ENCODE data around the gene PMEL. TPM values are rescaled to one million over a fixed set of nuclear protein-coding genes. Genes with fewer than 3 reads are reported as not detected.

PMEL gene
- total and polyA plus RNA-seq, 2 donors (not counting 1 experiment from before 2014, with no cell fraction given): 0.32 to 0.46 TPM

DNA sequence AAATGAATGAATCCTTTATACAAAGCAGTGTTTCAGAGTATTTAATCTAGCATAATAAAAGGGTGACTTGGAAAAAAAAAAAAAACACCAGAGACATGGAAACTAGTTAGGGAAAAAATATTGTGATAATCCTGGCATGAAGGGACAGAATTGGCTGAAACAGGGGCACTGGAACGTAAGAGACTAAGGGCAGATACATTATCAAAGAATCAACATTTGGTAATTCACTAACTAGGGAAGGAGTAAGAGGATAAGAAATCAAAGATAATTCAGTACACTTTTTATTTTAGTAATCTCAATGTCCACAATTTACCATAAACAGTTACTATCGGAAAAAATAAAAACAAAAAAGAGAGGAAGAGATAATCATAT is 56.3 kb downstream of the PMEL start:
- CTCF ChIA-PET: no interaction called here
- WGBS (ENCODE audit: insufficient coverage): no CpG with 5 or more reads among the region's 2 CpGs
- no peak overlapping the region for H3K27ac Mint-ChIP-seq
- H4K20me1 ChIP-seq (ENCODE audit: control insufficient read depth, insufficient read depth, low read length, poor library complexity, severe bottlenecking): peaks cover 6% of the 10 kb centered on the region
- TF ChIP-seq EZH2 (IDR thresholded peaks at IDR 0.05; ENCODE audit: borderline replicate concordance, insufficient read depth, low read depth, low read length, poor library complexity, severe bottlenecking): no peak
- no peak for TF ChIP-seq CTCF (IDR thresholded peaks at IDR 0.05)
- H3K36me3 ChIP-seq (replicated peaks in 1 of 2; ENCODE audit: control extremely low read depth in 1 of 2, control insufficient read depth in 1 of 2, extremely low read depth in 1 of 2, insufficient read depth in 2 of 2, low read length in 1 of 2): peaks cover 7 to 16% of the 10 kb centered on the region in 2 experiments
- H2AFZ ChIP-seq (ENCODE audit: insufficient read depth, low read depth, low read length, poor library complexity, severe bottlenecking): no peak overlapping the region
- H3K4me3 Mint-ChIP-seq: no peak overlapping the region
- H3K4me1 ChIP-seq (ENCODE audit: control insufficient read depth in 2 of 2, insufficient read depth in 2 of 2, low read length in 2 of 2): no peaks in the 10 kb centered on the region
- intact Hi-C loops (cut with micrococcal nuclease): no loop called here
- no peaks in the 10 kb centered on the region for H3K9me3 Mint-ChIP-seq (ENCODE audit: insufficient read depth)
- no peaks in the 10 kb centered on the region for H3K27me3 ChIP-seq (replicated peaks in 1 of 4; ENCODE audit: control extremely low read depth in 1 of 4, control insufficient read depth in 3 of 4, insufficient read depth in 4 of 4, low read length in 3 of 4)
- H3K4me3 ChIP-seq (ENCODE audit: control extremely low read depth in 1 of 5, extremely low read depth in 1 of 5, insufficient read depth in 1 of 5, low read depth in 2 of 5, low read length in 4 of 5): no peak overlapping the region
- no peak overlapping the region for H3K4me2 ChIP-seq (replicated peaks; ENCODE audit: low read depth, low read length, poor library complexity, severe bottlenecking)
- H3K27me3 Mint-ChIP-seq: no peaks in the 10 kb centered on the region
- DNase-seq (no peak), ATAC-seq (ENCODE audit: low read depth) (no peak)
- no peak overlapping the region for H3K27ac ChIP-seq (ENCODE audit: low read length in 2 of 2)
- peaks cover 39% of the 10 kb centered on the region for H3K79me2 ChIP-seq (ENCODE audit: control insufficient read depth, insufficient read depth, low read length)
- H3K9me3 ChIP-seq (ENCODE audit: control extremely low read depth in 1 of 3, control insufficient read depth in 2 of 3, insufficient read depth in 1 of 3, low read length in 2 of 3): no peaks in the 10 kb centered on the region
- POLR2A ChIA-PET: no interaction called here
- H3K9ac ChIP-seq (ENCODE audit: low read length): no peak overlapping the region
- peaks cover 12% of the 10 kb centered on the region for H3K4me1 Mint-ChIP-seq

GRCh38 chr12:55908726-55909512 is 56.9 kb downstream of the PMEL start:
- no peaks in the 10 kb centered on the region for H3K27me3 Mint-ChIP-seq
- H3K4me3 Mint-ChIP-seq: no peak overlapping the region
- no peak overlapping the region for H3K4me3 ChIP-seq (ENCODE audit: control extremely low read depth in 1 of 5, extremely low read depth in 1 of 5, insufficient read depth in 1 of 5, low read depth in 2 of 5, low read length in 4 of 5)
- H3K36me3 ChIP-seq (replicated peaks in 1 of 2; ENCODE audit: control extremely low read depth in 1 of 2, control insufficient read depth in 1 of 2, extremely low read depth in 1 of 2, insufficient read depth in 2 of 2, low read length in 1 of 2): peaks cover 5 to 10% of the 10 kb centered on the region in 2 experiments
- peaks cover 10% of the 10 kb centered on the region for H3K4me1 Mint-ChIP-seq
- POLR2A ChIA-PET: no interaction called here
- WGBS (ENCODE audit: insufficient coverage): 97% methylated on average over 7 of the region's 8 CpGs
- H3K9me3 Mint-ChIP-seq (ENCODE audit: insufficient read depth): no peaks in the 10 kb centered on the region
- CTCF ChIA-PET: no interaction called here
- H3K4me1 ChIP-seq (ENCODE audit: control insufficient read depth in 2 of 2, insufficient read depth in 2 of 2, low read length in 2 of 2): no peaks in the 10 kb centered on the region
- TF ChIP-seq EZH2 (IDR thresholded peaks at IDR 0.05; ENCODE audit: borderline replicate concordance, insufficient read depth, low read depth, low read length, poor library complexity, severe bottlenecking) (no peak), CTCF (IDR thresholded peaks at IDR 0.05) (no peak)
- no peaks in the 10 kb centered on the region for H4K20me1 ChIP-seq (ENCODE audit: control insufficient read depth, insufficient read depth, low read length, poor library complexity, severe bottlenecking)
- H2AFZ ChIP-seq (ENCODE audit: insufficient read depth, low read depth, low read length, poor library complexity, severe bottlenecking): no peak overlapping the region
- peak overlapping the region in 1 of 2 donors; percentile 14 for H3K27ac ChIP-seq (ENCODE audit: low read length in 2 of 2)
- ATAC-seq (ENCODE audit: low read depth) (no peak), DNase-seq (no peak)
- no peak overlapping the region for H3K9ac ChIP-seq (ENCODE audit: low read length)
- no peaks in the 10 kb centered on the region for H3K9me3 ChIP-seq (ENCODE audit: control extremely low read depth in 1 of 3, control insufficient read depth in 2 of 3, insufficient read depth in 1 of 3, low read length in 2 of 3)
- intact Hi-C loops (cut with micrococcal nuclease): no loop called here
- no peak overlapping the region for H3K4me2 ChIP-seq (replicated peaks; ENCODE audit: low read depth, low read length, poor library complexity, severe bottlenecking)
- no peaks in the 10 kb centered on the region for H3K27me3 ChIP-seq (replicated peaks in 1 of 4; ENCODE audit: control extremely low read depth in 1 of 4, control insufficient read depth in 3 of 4, insufficient read depth in 4 of 4, low read length in 3 of 4)
- H3K27ac Mint-ChIP-seq: no peak overlapping the region
- peaks cover 35% of the 10 kb centered on the region for H3K79me2 ChIP-seq (ENCODE audit: control insufficient read depth, insufficient read depth, low read length)
